AG04449 (cell line): ENCODE data around the gene XPO1.

ENCODE experiments used
- CTCF ChIA-PET: fragments of 350-600 bp; formaldehyde crosslinking; extraction: SDS; loops from one replicate; lab custom pipeline; 2021; ENCODE audit warnings: antibody characterized with exemption; lab: Yijun Ruan, JAX
- POLR2A ChIA-PET: fragments of 400-600, 350-600 bp; formaldehyde crosslinking; extraction: SDS; loops from one replicate; lab custom pipeline; 2020; ENCODE audit warnings: antibody characterized with exemption, inconsistent platforms; lab: Yijun Ruan, JAX
- DNase-seq: peaks from one replicate; pipeline ENCODE4 v3.0.0-alpha.2; 2010; ENCODE audit warnings: low read depth, low spot score
- H3K4me3 ChIP-seq: 2 replicates; pipeline ENCODE4 v1.5.1; 2011; ENCODE audit warnings: low read depth, mild to moderate bottlenecking, control low read depth, low read length
- TF ChIP-seq, protein P1 (sequence below): IDR thresholded peaks from one replicate; pipeline ENCODE4 v1.5.1; 2011; ENCODE audit warnings: mild to moderate bottlenecking, moderate library complexity, low read length, control low read depth, inconsistent platforms; ENCODE audit not compliant: insufficient read depth; ENCODE audit errors: missing control alignments

Gene XPO1

DNA sequence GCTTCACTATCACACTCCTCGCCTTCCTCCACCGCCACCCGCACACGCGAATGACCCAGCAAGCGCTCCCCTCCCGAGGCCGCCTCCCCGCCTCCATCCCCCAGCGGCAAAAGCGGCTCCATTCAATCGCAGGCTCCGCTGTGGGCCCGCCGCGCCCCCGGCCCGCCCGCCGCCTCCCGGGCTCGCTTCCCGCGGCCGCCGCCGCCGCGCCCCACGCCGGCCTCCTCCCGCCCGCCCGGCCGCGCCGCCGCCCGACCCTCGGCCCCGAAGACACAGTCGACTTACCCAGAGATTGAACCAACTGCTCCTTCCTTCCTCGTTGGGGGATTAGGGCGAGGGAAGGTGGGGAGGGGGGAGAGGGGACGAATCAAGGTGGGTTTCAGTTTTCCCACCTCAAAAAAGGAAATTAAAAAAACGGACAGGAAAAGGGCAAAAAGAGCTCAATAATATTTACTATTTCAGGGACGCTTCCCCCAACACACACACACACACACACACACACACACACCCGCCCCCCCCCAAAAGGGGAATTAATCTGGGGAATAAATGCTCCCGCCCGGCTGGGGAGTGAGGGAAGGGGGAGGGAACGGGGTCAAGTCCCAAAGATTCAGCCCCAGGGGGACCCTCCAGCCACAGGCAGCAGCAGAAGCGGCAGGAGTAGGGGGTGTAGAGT lies 743 bp downstream of the XPO1 start:
- TF ChIP-seq, protein P1, sequence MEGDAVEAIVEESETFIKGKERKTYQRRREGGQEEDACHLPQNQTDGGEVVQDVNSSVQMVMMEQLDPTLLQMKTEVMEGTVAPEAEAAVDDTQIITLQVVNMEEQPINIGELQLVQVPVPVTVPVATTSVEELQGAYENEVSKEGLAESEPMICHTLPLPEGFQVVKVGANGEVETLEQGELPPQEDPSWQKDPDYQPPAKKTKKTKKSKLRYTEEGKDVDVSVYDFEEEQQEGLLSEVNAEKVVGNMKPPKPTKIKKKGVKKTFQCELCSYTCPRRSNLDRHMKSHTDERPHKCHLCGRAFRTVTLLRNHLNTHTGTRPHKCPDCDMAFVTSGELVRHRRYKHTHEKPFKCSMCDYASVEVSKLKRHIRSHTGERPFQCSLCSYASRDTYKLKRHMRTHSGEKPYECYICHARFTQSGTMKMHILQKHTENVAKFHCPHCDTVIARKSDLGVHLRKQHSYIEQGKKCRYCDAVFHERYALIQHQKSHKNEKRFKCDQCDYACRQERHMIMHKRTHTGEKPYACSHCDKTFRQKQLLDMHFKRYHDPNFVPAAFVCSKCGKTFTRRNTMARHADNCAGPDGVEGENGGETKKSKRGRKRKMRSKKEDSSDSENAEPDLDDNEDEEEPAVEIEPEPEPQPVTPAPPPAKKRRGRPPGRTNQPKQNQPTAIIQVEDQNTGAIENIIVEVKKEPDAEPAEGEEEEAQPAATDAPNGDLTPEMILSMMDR = no peak
- no peak for DNase-seq
- ChIA-PET CTCF (interaction anchor here (1.1 kb wide), 1 partner anchor 121 kb away, joined by 3 read pairs; no protein-coding TSS in a partner anchor), POLR2A (interaction anchor here (0.7 to 0.8 kb wide), 3 partner anchors 8 to 128 kb away, joined by 3 to 4 read pairs (median 3); no protein-coding TSS in a partner anchor)
- H3K4me3 ChIP-seq = peak overlapping the region; percentile 89

DNA sequence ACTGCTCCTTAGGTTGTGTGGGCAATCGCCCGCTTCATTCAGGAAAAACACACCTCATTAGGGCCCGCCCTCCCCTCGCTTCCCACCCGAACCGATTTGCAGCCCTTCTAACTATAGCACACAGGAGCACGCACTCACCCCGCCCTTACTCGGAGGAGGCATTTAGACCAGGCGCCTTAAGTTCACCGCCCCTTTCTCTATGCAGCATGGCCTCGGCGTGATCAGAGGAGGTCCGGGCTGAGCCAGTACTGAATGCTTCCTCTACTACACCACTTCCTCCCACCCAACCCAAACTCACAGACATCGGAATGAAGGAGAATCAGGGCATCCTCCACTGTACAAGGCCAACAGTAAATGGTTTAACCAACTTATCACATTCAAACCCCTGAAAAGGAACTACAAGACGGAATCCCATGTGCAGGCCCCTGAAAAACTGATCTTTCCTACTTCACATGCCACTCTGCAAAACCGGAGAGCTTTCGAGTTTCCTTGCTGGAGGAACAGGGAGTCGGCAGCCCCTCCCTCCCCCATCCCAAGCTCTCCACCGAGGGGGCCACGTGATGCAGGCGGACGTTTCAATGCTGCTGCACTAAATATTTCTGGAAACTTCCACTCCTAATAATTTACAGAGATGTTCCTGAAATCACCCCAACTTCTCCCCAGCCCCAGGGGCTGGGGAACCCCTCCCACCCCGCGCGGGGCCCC lies 1.4 kb downstream of the XPO1 start:
- POLR2A ChIA-PET = interaction anchor here (0.5 to 0.7 kb wide), 2 partner anchors 26 to 129 kb away, joined by 3 read pairs; no protein-coding TSS in a partner anchor
- TF ChIP-seq, protein P1 = no peak
- H3K4me3 ChIP-seq = peak overlapping the region; percentile 89
- DNase-seq = peak; percentile 31
- CTCF ChIA-PET = no interaction called here

DNA sequence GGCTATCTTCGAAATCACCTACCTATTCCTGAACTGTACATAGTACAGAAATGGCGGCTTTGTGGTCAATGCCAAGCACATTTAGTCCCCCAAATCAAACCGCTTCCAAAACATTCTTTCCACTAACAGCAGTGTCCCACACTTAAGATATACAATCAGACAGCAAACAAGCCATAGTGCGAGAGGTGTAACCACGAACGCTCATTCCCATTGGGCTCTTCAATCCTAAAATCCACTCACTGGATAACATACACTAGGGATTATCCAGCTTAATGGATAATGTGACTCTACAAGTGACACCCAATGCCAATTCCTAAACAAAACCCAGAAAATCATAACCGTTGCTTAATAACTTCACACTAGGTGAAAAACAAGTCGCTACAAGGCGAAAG lies 2.0 kb downstream of the XPO1 start:
- POLR2A ChIA-PET = interaction anchor here (0.5 to 0.6 kb wide), 2 partner anchors 25 to 518 kb away, joined by 3 read pairs; partner anchors contain the start of gene PUS10
- DNase-seq = no peak

DNA sequence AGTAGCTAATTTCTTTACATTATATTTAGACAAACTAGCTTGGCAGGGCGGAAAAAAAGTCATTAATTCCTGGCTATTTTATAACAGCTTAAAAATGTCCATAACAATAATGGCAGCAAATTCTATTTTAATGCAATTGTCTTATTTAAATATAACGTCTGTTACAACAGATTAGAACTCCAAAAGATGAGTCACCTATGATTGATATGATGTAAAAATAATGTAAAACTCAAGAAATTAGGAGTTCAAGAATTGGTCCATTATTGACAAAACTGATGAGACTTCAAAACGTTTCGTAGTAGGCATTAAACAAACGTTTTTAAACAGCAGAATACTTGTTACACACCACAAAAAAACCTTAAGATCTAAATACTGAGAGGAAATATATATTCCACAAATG lies 2.7 kb downstream of the XPO1 start:
- H3K4me3 ChIP-seq = peak overlapping the region; percentile 89
- ChIA-PET POLR2A (no interaction called here), CTCF (no interaction called here)
- DNase-seq = no peak
- TF ChIP-seq, protein P1 = no peak

More for the DNA sequence above, 2.0 kb downstream of the XPO1 start:
- TF ChIP-seq, protein P1 = no peak
- H3K4me3 ChIP-seq = peak overlapping the region; percentile 89
- CTCF ChIA-PET = no interaction called here

DNA sequence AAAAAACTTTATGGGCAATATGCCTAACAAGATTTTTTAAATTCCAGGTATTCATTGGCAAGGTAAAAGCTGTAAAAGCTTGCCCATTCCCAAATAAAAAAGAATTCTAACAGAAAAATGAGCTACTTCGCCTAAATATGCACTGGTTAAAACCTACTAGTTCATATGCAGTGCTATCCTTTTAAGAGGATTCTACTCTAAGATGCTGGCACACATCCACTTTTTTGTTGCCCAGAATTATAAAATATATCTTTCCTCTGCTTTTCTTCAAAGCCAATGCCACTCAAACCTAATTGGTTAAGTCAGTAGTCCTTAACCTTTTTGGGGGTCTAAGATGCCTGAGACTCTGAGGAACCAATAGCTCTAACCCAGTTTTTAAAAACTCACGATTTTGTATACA lies 3.2 kb downstream of the XPO1 start:
- POLR2A ChIA-PET = no interaction called here
- CTCF ChIA-PET = interaction anchor here (1.5 kb wide), 1 partner anchor 13 kb away, joined by 4 read pairs; no protein-coding TSS in a partner anchor
- TF ChIP-seq, protein P1 = no peak
- no peak for DNase-seq
- H3K4me3 ChIP-seq = peak overlapping the region; percentile 89

DNA sequence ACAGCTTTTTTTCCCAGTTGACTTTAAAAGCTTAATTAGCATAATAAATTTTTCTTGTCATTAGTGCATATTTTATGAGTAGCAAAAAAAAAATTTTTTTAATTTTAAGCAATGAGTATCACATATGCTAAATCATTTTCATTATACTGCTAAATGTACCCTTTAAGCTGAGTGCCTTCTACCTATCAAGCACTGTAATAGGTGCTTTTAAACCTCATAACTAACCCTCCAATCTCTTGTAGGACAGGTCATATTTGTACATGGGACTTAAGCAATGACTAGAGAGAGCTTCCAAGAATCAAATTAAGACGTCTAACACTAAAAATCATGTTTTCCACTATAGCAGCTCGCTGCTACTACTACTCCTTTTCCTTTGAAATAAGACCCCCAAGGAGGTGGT lies 7.4 kb downstream of the XPO1 start:
- H3K4me3 ChIP-seq = no peak overlapping the region
- ChIA-PET POLR2A (interaction anchor here (0.6 kb wide), 1 partner anchor 262 kb away, joined by 4 read pairs; no protein-coding TSS in a partner anchor), CTCF (no interaction called here)
- TF ChIP-seq, protein P1 = no peak
- DNase-seq = no peak
